Prostate gland (tissue), 2 donors: ENCODE results near the gene PRRT4. TPM values are rescaled to one million over a fixed set of nuclear protein-coding genes. Genes with fewer than 3 reads are reported as not detected.

Experiments used
- DNase-seq: peaks from one replicate; pipeline ENCODE4 v3.0.0-alpha.2; 2019; ENCODE audit warnings: low spot score
- H3K27ac ChIP-seq, 2 donors: fragments of 200-600 bp; sonication (generic); 2 replicates each; pipeline ENCODE4 v1.5.1; 2017 to 2019
- H3K27me3 ChIP-seq: fragments of 200-600 bp; sonication (generic); replicated peaks from 2 replicates; pipeline ENCODE4 v1.5.1; 2019; ENCODE audit not compliant: insufficient read depth
- H3K36me3 ChIP-seq, 2 donors: fragments of 200-600 bp; sonication (generic); 1 replicate in 1 of 2; 2 replicates in 1 of 2; pipeline versions ENCODE4 v1.5.1 to v1.8.1; 2017 to 2019
- H3K4me1 ChIP-seq: fragments of 200-600 bp; sonication (generic); replicated peaks from 2 replicates; pipeline ENCODE4 v1.5.1; 2019
- H3K4me3 ChIP-seq, 2 donors: fragments of 200-600 bp; sonication (generic); 2 replicates each; pipeline ENCODE4 v1.5.1; 2017 to 2019
- H3K9me3 ChIP-seq: fragments of 200-600 bp; sonication (generic); 2 replicates; pipeline ENCODE4 v1.5.1; 2017
- CTCF ChIP-seq, 4 experiments: fragments of 200-600 bp in 2 of 4; fragments of 450-650 bp in 2 of 4; sonication (generic) in 2 of 4; IDR thresholded peaks; 1 replicate in 3 of 4; 2 replicates in 1 of 4; pipeline ENCODE4 v1.5.1; 2016 to 2019; ENCODE audit warnings: antibody characterized with exemption in 4 of 4, mild to moderate bottlenecking in 2 of 4, moderate library complexity in 2 of 4
- POLR2A ChIP-seq: fragments of 450-650 bp; IDR thresholded peaks from one replicate; pipeline ENCODE4 v1.6.1; 2016; ENCODE audit warnings: antibody characterized with exemption, mild to moderate bottlenecking
- POLR2AphosphoS5 ChIP-seq: sonication (generic); formaldehyde crosslinking; IDR thresholded peaks from one replicate; pipeline ENCODE4 v1.6.1; 2017; ENCODE audit warnings: antibody characterized with exemption
- WGBS: methylation state at CpG from one replicate; pipeline ENCODE4 v1.1.5; 2018; 5-methylcytosine and 5-hydroxymethylcytosine counted together
- intact Hi-C: fragments of 100-400 bp; cut with DNase I; formaldehyde crosslinking; loops from one replicate; pipeline ENCODE4 v1.14.2; 2022
- total RNA-seq, 2 donors: library from RNA; depleted of rRNA; stranded (reverse); fragments of >200 nt; gene quantifications; one replicate each; pipeline ENCODE4 v1.1.0, GENCODE V29; 2016

Gene PRRT4
- total RNA-seq, 2 donors from 2014 or later: 0.05 to 1.2 TPM

DNA sequence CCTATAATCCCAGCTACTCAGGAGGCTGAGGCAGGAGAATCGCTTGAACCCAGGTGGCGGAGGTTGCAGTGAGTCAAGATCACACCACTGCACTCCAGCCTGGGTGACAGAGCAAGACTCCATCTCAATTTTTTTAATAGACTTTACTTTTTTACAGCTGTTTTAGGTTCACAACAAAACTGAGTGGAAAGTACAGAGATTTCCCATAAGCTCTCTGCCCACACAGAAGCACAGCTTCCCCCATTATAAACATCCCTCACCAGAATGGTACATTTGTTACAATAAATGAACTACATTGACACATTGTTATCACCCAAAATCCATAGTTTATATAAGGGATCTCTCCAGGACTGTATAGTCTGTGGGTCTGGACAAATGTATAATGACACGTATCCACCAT lies 14.6 kb upstream of the PRRT4 start:
- TF ChIP-seq CTCF (IDR thresholded peaks at IDR 0.05): no peak
- no peak for TF ChIP-seq POLR2AphosphoS5
- no peak for TF ChIP-seq POLR2A
- Histone ChIP-seq H3K9me3 (no peaks in the 10 kb centered on the region), H3K4me1 (no peaks in the 10 kb centered on the region), H3K36me3 (no peaks in the 10 kb centered on the region), H3K4me3 (no peak overlapping the region), H3K27ac (no peak overlapping the region), H3K27me3 (no peaks in the 10 kb centered on the region)
- 93% methylated on average over 3 of the region's 3 CpGs for WGBS
- intact Hi-C loops: no loop called here
- DNase-seq: no peak

GRCh38 chr7:128374041-128374440 lies 12.6 kb upstream of the PRRT4 start:
- Histone ChIP-seq H3K9me3 (no peaks in the 10 kb centered on the region), H3K4me1 (no peaks in the 10 kb centered on the region), H3K27ac (no peak overlapping the region), H3K4me3 (no peak overlapping the region), H3K36me3 (no peaks in the 10 kb centered on the region), H3K27me3 (no peaks in the 10 kb centered on the region)
- 62% methylated on average over 1 of the region's 1 CpG for WGBS
- intact Hi-C loops: no loop called here
- TF ChIP-seq CTCF (IDR thresholded peaks at IDR 0.05): no peak
- no peak for TF ChIP-seq POLR2AphosphoS5
- no peak for TF ChIP-seq POLR2A
- no peak for DNase-seq

- Histone ChIP-seq H3K36me3 (no peaks in the 10 kb centered on the region), H3K4me3 (no peak overlapping the region), H3K9me3 (no peaks in the 10 kb centered on the region), H3K27ac (no peak overlapping the region), H3K27me3 (no peaks in the 10 kb centered on the region), H3K4me1 (no peaks in the 10 kb centered on the region)
- whole genome bisulfite sequencing: 68% methylated on average over 2 of the region's 2 CpGs
- intact Hi-C loops: no loop called here
- TF ChIP-seq POLR2AphosphoS5 (no peak), POLR2A (no peak), CTCF (IDR thresholded peaks at IDR 0.05) (no peak)
- DNase-seq: no peak
These were observed 12.1 kb upstream of the PRRT4 start for GRCh38 chr7:128373606-128374005.

DNA sequence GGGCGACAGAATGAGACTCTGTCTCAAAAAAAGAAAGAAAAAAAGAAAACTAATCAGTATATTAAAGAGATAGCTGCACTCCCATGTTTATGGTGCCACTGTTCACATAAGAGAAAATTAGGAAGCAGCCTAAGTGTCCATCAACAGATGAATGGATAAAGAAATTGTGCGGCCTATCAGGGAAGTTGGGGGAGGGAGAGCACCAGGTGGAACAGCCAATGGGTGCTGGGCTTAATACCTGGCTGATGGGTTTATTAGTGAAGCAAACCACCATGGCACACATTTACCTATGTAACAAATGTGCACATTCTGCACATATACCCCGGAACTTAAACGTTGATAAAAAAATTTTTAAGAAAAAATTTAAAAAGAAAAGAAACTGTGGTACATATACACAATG lies 9.0 kb upstream of the PRRT4 start:
- intact Hi-C loops: no loop called here
- no peak overlapping the region for H3K4me3 ChIP-seq
- no peak overlapping the region for H3K27ac ChIP-seq
- DNase-seq: no peak
- H3K4me1 ChIP-seq: no peaks in the 10 kb centered on the region
- H3K9me3 ChIP-seq: no peaks in the 10 kb centered on the region
- H3K27me3 ChIP-seq: peaks cover 3% of the 10 kb centered on the region
- TF ChIP-seq CTCF (IDR thresholded peaks at IDR 0.05) (no peak), POLR2AphosphoS5 (no peak), POLR2A (no peak)
- WGBS: 92% methylated on average over 4 of the region's 4 CpGs
- H3K36me3 ChIP-seq: no peaks in the 10 kb centered on the region

GRCh38 chr7:128366986-128367385 lies 5.5 kb upstream of the PRRT4 start:
- DNase-seq: no peak
- no peaks in the 10 kb centered on the region for H3K4me1 ChIP-seq
- H3K27ac ChIP-seq: no peak overlapping the region
- no peak overlapping the region for H3K4me3 ChIP-seq
- TF ChIP-seq POLR2A (no peak), POLR2AphosphoS5 (no peak), CTCF (IDR thresholded peaks at IDR 0.05) (no peak)
- H3K27me3 ChIP-seq: peaks cover 3% of the 10 kb centered on the region
- no peaks in the 10 kb centered on the region for H3K36me3 ChIP-seq
- H3K9me3 ChIP-seq: no peaks in the 10 kb centered on the region
- intact Hi-C loops: no loop called here
